OCI-LY7 (cell line): ENCODE measurements around the gene ERBB2.

ENCODE experiments used
- CTCF ChIP-seq: fragments of 200-600 bp; sonication (generic); conservative IDR thresholded peaks from 2 replicates; pipeline ENCODE4 v1.5.1; 2014; ENCODE audit warnings: mild to moderate bottlenecking, antibody characterized with exemption, low read length, moderate library complexity, mixed read lengths
- EZH2phosphoT487 ChIP-seq: fragments of 200-600 bp; sonication (generic); IDR thresholded peaks from 2 replicates; pipeline ENCODE4 v1.6.1; 2018; ENCODE audit warnings: low read depth, borderline replicate concordance, mild to moderate bottlenecking, mixed run types, antibody characterized with exemption, low read length, moderate library complexity, mixed read lengths

- no peak for TF ChIP-seq CTCF
- no peak for TF ChIP-seq EZH2phosphoT487
Observed at GRCh38 chr17:39688475-39688835, 11.4 kb upstream of the ERBB2 start.
